Endothelial cell of umbilical vein (primary cell): ENCODE data around the gene RNU1-2. TPM values are rescaled to one million over a fixed set of nuclear protein-coding genes. Genes with fewer than 3 reads are reported as not detected.

Source experiments
- BruUV-seq: library from RNA; stranded (reverse); fragments of 400-500 nt; replicated peaks from 2 replicates; lab custom pipeline; 2021; lab: Mats Ljungman, UMichigan
- CTCF ChIA-PET: fragments of 300-600, 350-600 bp; sonication (Branson Sonifier 250); formaldehyde crosslinking; loops from one replicate; lab custom pipeline; 2021; ENCODE audit warnings: antibody characterized with exemption, inconsistent platforms; lab: Charles Lee
- POLR2A ChIA-PET: fragments of 300-600, 350-600 bp; sonication (Branson Sonifier 250); formaldehyde crosslinking; loops from one replicate; lab custom pipeline; 2021; ENCODE audit warnings: antibody characterized with exemption, inconsistent platforms; lab: Charles Lee
- DNase-seq: peaks from one replicate; pipeline ENCODE4 v3.0.0-alpha.2; 2011; ENCODE audit warnings: low read depth, low spot score
- FAIRE-seq: peaks from 2 replicates; lab custom pipeline; 2011; peaks lifted over from hg19 to GRCh38; lab: Jason Lieb, UNC
- H2AFZ ChIP-seq: 2 replicates; pipeline ENCODE4 v1.6.0; 2012; ENCODE audit warnings: low read depth, low read length, control low read depth, inconsistent platforms
- H3K27ac ChIP-seq: 2 replicates; pipeline ENCODE4 v1.5.1; 2011; ENCODE audit warnings: low read depth, mild to moderate bottlenecking, control low read depth, low read length, moderate library complexity; ENCODE audit not compliant: insufficient read depth
- H3K27me3 ChIP-seq, 2 experiments: 2 replicates each; pipeline versions ENCODE4 v1.6.0 to v1.6.1; 2011; ENCODE audit warnings: low read length in 2 of 2, mixed read lengths in 1 of 2; ENCODE audit not compliant: control insufficient read depth in 2 of 2, insufficient read depth in 2 of 2
- H3K36me3 ChIP-seq, 2 experiments: 2 replicates in 1 of 2; 3 replicates in 1 of 2; pipeline ENCODE4 v1.5.1; 2011; ENCODE audit warnings: low read length in 2 of 2, mild to moderate bottlenecking in 1 of 2, moderate library complexity in 1 of 2; ENCODE audit not compliant: control insufficient read depth in 2 of 2, insufficient read depth in 2 of 2; ENCODE audit errors: extremely low read depth in 1 of 2
- H3K4me1 ChIP-seq: 3 replicates; pipeline ENCODE4 v1.5.1; 2011; ENCODE audit warnings: mild to moderate bottlenecking, low read length; ENCODE audit not compliant: control insufficient read depth, insufficient read depth; ENCODE audit errors: extremely low read depth
- H3K4me2 ChIP-seq: 2 replicates; pipeline ENCODE4 v1.6.1; 2011; ENCODE audit warnings: low read length, control low read depth, mixed read lengths; ENCODE audit not compliant: insufficient read depth
- H3K4me3 ChIP-seq, 3 experiments: fragments of 200-600 bp in 1 of 3; sonication (generic), shearing (Covaris generic) in 1 of 3; replicated peaks in 1 of 3; 2 replicates each; pipeline ENCODE4 v1.5.1; 2011 to 2016; ENCODE audit warnings: control low read depth in 3 of 3, low read length in 3 of 3, mild to moderate bottlenecking in 2 of 3, inconsistent platforms in 1 of 3, low read depth in 1 of 3, moderate library complexity in 1 of 3; ENCODE audit not compliant: insufficient read depth in 1 of 3
- H3K79me2 ChIP-seq: 2 replicates; pipeline ENCODE4 v1.6.0; 2012; ENCODE audit warnings: low read length, inconsistent platforms; ENCODE audit not compliant: control insufficient read depth, insufficient read depth
- H3K9ac ChIP-seq: replicated peaks from 2 replicates; pipeline ENCODE3; 2011; ENCODE audit warnings: low read length, control low read depth; ENCODE audit not compliant: insufficient read depth; ENCODE audit errors: extremely low read depth
- H3K9me1 ChIP-seq: replicated peaks from 3 replicates; pipeline ENCODE4 v1.6.0; 2011; ENCODE audit warnings: mild to moderate bottlenecking, low read length; ENCODE audit not compliant: control insufficient read depth, insufficient read depth; ENCODE audit errors: extremely low read depth
- H3K9me3 ChIP-seq: replicated peaks from 2 replicates; pipeline ENCODE4 v1.5.1; 2012; ENCODE audit warnings: low read length, inconsistent platforms; ENCODE audit not compliant: control insufficient read depth, insufficient read depth
- H4K20me1 ChIP-seq: replicated peaks from 2 replicates; pipeline ENCODE3; 2011; ENCODE audit warnings: mild to moderate bottlenecking, low read length; ENCODE audit not compliant: control insufficient read depth, insufficient read depth; ENCODE audit errors: extremely low read depth
- CTCF ChIP-seq, 2 donors: IDR thresholded peaks; 1 replicate in 1 of 2; 2 replicates in 1 of 2; pipeline ENCODE4 v1.5.1; 2011; ENCODE audit warnings: low read length in 2 of 2, mild to moderate bottlenecking in 2 of 2, moderate library complexity in 2 of 2, control low read depth in 1 of 2, inconsistent platforms in 1 of 2, low read depth in 1 of 2; ENCODE audit not compliant: insufficient read depth in 1 of 2; ENCODE audit errors: extremely low read depth in 1 of 2
- FOS ChIP-seq: IDR thresholded peaks from 2 replicates; pipeline ENCODE4 v1.6.1; 2011; ENCODE audit warnings: mild to moderate bottlenecking, low read length, moderate library complexity, borderline replicate concordance; ENCODE audit not compliant: insufficient read depth
- GATA2 ChIP-seq: IDR thresholded peaks from 2 replicates; pipeline ENCODE4 v1.7.0; 2011; ENCODE audit warnings: low read depth, mild to moderate bottlenecking, moderate library complexity, mixed read lengths, low read length; ENCODE audit not compliant: insufficient read length, insufficient read depth
- MAX ChIP-seq: IDR thresholded peaks from 2 replicates; pipeline ENCODE4 v1.6.1; 2011; ENCODE audit not compliant: insufficient read depth, insufficient read length
- MYC ChIP-seq: IDR thresholded peaks from one replicate; pipeline ENCODE4 v1.6.1; 2011; ENCODE audit warnings: mild to moderate bottlenecking, low read depth, low read length
- POLR2A ChIP-seq: IDR thresholded peaks from 2 replicates; pipeline ENCODE4 v1.6.1; 2012; ENCODE audit warnings: low read depth, mild to moderate bottlenecking, control low read depth, low read length
- POLR2AphosphoS5 ChIP-seq: IDR thresholded peaks from 2 replicates; pipeline ENCODE4 v1.6.1; 2012; ENCODE audit warnings: low read depth, mild to moderate bottlenecking, control low read depth, low read length, moderate library complexity; ENCODE audit not compliant: insufficient read depth
- dilution Hi-C: fragments of 300-500 bp; cut with MboI; formaldehyde crosslinking; loops from one replicate; pipeline ENCODE4 v1.15.0; 2019; ENCODE audit warnings: low sequenced_read_pairs; ENCODE audit not compliant: extremely low pct_ligation_motif_present
- intact Hi-C: fragments of 100-400 bp; cut with micrococcal nuclease; formaldehyde crosslinking; loops from one replicate; pipeline ENCODE4 v1.10.0; 2022
- polyA plus RNA-seq, 4 experiments: library from polyadenylated mRNA; depleted of rRNA in 3 of 4; stranded (reverse) in 3 of 4; unstranded in 1 of 4; fragments of >200 nt; gene quantifications; 2 replicates each; pipeline versions ENCODE4 v1.2.1 to v1.2.3, GENCODE V29; 2011 to 2012; ENCODE audit warnings: missing spikeins in 1 of 4
- total RNA-seq: library from RNA; stranded (reverse); gene quantifications from 2 replicates; pipeline ENCODE4 v1.2.3, GENCODE V29; 2021

Gene RNU1-2
- total and polyA plus RNA-seq, 2 donors (not counting 3 experiments of a cell fraction or from before 2014, with no cell fraction given), result 206 to 1,319 TPM

- POLR2A ChIA-PET, result interaction anchor here (0.6 to 1.3 kb wide), 8 partner anchors 9 to 1642 kb away, joined by 4 to 12 read pairs (median 5); partner anchors contain the start of gene CROCC
- peak overlapping the region; percentile 92 for H3K27ac ChIP-seq
- DNase-seq (no peak), FAIRE-seq (no peak)
- no peaks in the 10 kb centered on the region for H3K27me3 ChIP-seq
- H2AFZ ChIP-seq, result peak overlapping the region; percentile 67
- no peaks in the 10 kb centered on the region for H3K79me2 ChIP-seq
- peak overlapping the region in 1 of 3 experiments; percentile 34 for H3K4me3 ChIP-seq
- dilution Hi-C loops, result no loop called here
- H3K9me1 ChIP-seq, result no peaks in the 10 kb centered on the region
- H3K9me3 ChIP-seq, result no peaks in the 10 kb centered on the region
- TF ChIP-seq CTCF (IDR thresholded peaks at IDR 0.05; ENCODE audit: extremely low read depth in 1 of 2, insufficient read depth in 1 of 2, low read depth in 1 of 2, low read length in 2 of 2), result no peak
- TF ChIP-seq MYC, result peak; percentile 55
- peak; percentile 100 for TF ChIP-seq POLR2AphosphoS5
- TF ChIP-seq GATA2, result peak; percentile 21
- TF ChIP-seq MAX, result peak; percentile 32
- peak; percentile 100 for TF ChIP-seq POLR2A
- TF ChIP-seq FOS, result no peak
- no peaks in the 10 kb centered on the region for H4K20me1 ChIP-seq
- H3K36me3 ChIP-seq, result no peaks in the 10 kb centered on the region
- TSS peak; percentile 92 for BruUV-seq
- peaks cover 19% of the 10 kb centered on the region for H3K4me1 ChIP-seq
- intact Hi-C loops, result loop anchor here (2.0 kb wide), 2 partner anchors 390 to 534 kb away; partner anchors contain the start of genes RCC2 and RNU1-1
- peak overlapping the region; percentile 91 for H3K4me2 ChIP-seq
- peak overlapping the region; percentile 94 for H3K9ac ChIP-seq
- CTCF ChIA-PET, result interaction anchor here (1.2 to 2.0 kb wide), 2 partner anchors 13 to 284 kb away, joined by 4 to 5 read pairs; no protein-coding TSS in a partner anchor
These were observed 9.5 kb downstream of the RNU1-2 start for GRCh38 chr1:16905110-16905867.
